HUDEP-2 (cell line): ENCODE results near the gene AEBP2.
"Not testable (repeated sequence)": the region's sequence is repeated elsewhere in the genome, so short reads cannot be mapped to it uniquely, and the experiment has no call there.

Experiments used
- DNase-seq, 76 experiments: peaks; one replicate each; lab custom pipeline; 2025; ENCODE audit not compliant: unreplicated experiment in 76 of 76; lab: John Stamatoyannopoulos, UW

Gene AEBP2

GRCh38 chr12:19547271-19547671 is 108.0 kb downstream of the AEBP2 start:
- DNase-seq, result no peak

GRCh38 chr12:19548834-19549233 is 109.5 kb downstream of the AEBP2 start:
- no peak for DNase-seq

GRCh38 chr12:19550626-19551025 is 111.3 kb downstream of the AEBP2 start:
- DNase-seq, result no peak

- not testable (repeated sequence) for DNase-seq
These were observed 113.3 kb downstream of the AEBP2 start for GRCh38 chr12:19552441-19553097.

- DNase-seq, result no peak
These were observed 113.9 kb downstream of the AEBP2 start for GRCh38 chr12:19553175-19553574.

GRCh38 chr12:19561411-19561961 is 122.2 kb downstream of the AEBP2 start:
- DNase-seq, result no peak
